Ramos (cell line): ENCODE data around the gene MAP1B.

ENCODE experiments used
- in situ Hi-C: fragments of 300-500 bp; cut with MboI; formaldehyde crosslinking; loops from one replicate; pipeline ENCODE4 v1.14.3; 2022; ENCODE audit warnings: low sequenced_read_pairs; ENCODE audit not compliant: unreplicated experiment

Gene MAP1B

GRCh38 chr5:72184408-72184807, 77.1 kb downstream of the MAP1B start:
- in situ Hi-C loops: no loop called here

- in situ Hi-C loops: no loop called here
These were observed 78.4 kb downstream of the MAP1B start for GRCh38 chr5:72185496-72186329.

GRCh38 chr5:72187388-72188075, 80.3 kb downstream of the MAP1B start:
- in situ Hi-C loops: no loop called here

GRCh38 chr5:72188166-72188565, 80.9 kb downstream of the MAP1B start:
- in situ Hi-C loops: no loop called here

- in situ Hi-C loops: no loop called here
These were observed 81.9 kb downstream of the MAP1B start for GRCh38 chr5:72189146-72189545.

GRCh38 chr5:72191404-72191803, 84.1 kb downstream of the MAP1B start:
- in situ Hi-C loops: no loop called here

GRCh38 chr5:72194846-72195245, 87.6 kb downstream of the MAP1B start:
- in situ Hi-C loops: no loop called here

GRCh38 chr5:72195581-72195980, 88.3 kb downstream of the MAP1B start:
- in situ Hi-C loops: no loop called here

- in situ Hi-C loops: no loop called here
These were observed 90.1 kb downstream of the MAP1B start for GRCh38 chr5:72197393-72197792.

- in situ Hi-C loops: no loop called here
These were observed 92.4 kb downstream of the MAP1B start for GRCh38 chr5:72199681-72200080.

GRCh38 chr5:72202331-72202825, 95.1 kb downstream of the MAP1B start:
- in situ Hi-C loops: no loop called here

GRCh38 chr5:72203251-72203845, 96.1 kb downstream of the MAP1B start:
- in situ Hi-C loops: no loop called here

- in situ Hi-C loops: no loop called here
These were observed 97.7 kb downstream of the MAP1B start for GRCh38 chr5:72204946-72205345.

GRCh38 chr5:72205431-72206009, 98.2 kb downstream of the MAP1B start:
- in situ Hi-C loops: no loop called here

GRCh38 chr5:72206160-72206559, 98.9 kb downstream of the MAP1B start:
- in situ Hi-C loops: no loop called here

- in situ Hi-C loops: no loop called here
These were observed 99.7 kb downstream of the MAP1B start for GRCh38 chr5:72206994-72207393.

GRCh38 chr5:72208324-72208926, 101.2 kb downstream of the MAP1B start:
- in situ Hi-C loops: no loop called here

GRCh38 chr5:72209147-72210115, 102.2 kb downstream of the MAP1B start:
- in situ Hi-C loops: no loop called here
